ENCODE measurements around the gene EYA2. TPM values are rescaled to one million over a fixed set of nuclear protein-coding genes. Genes with fewer than 3 reads are reported as not detected.

EYA2 gene
- total RNA-seq, 2 experiments from 2014 or later = not detected

- Mint-ChIP-seq H3K36me3 (ENCODE audit: low read depth) (no peaks in the 10 kb centered on the region), H3K27ac (no peak overlapping the region), H3K9me3 (no peaks in the 10 kb centered on the region), H3K4me3 (no peak overlapping the region), H3K4me1 (ENCODE audit: low read depth) (peaks cover 12% of the 10 kb centered on the region), H3K27me3 (ENCODE audit: low read depth) (peaks cover 32% of the 10 kb centered on the region)
- intact Hi-C loops (cut with micrococcal nuclease) = no loop called here
- CTCF ChIA-PET = no interaction called here
- DNase-seq = no peak
Measured at GRCh38 chr20:46995561-46996142, 101.0 kb downstream of the EYA2 start.

- CTCF ChIA-PET = interaction anchor here (0.7 kb wide), 1 partner anchor 345 kb away, joined by 6 read pairs; no protein-coding TSS in a partner anchor
- Mint-ChIP-seq H3K4me3 (no peak overlapping the region), H3K9me3 (no peaks in the 10 kb centered on the region), H3K27ac (no peak overlapping the region), H3K4me1 (ENCODE audit: low read depth) (peaks cover 12% of the 10 kb centered on the region), H3K27me3 (ENCODE audit: low read depth) (peaks cover 24% of the 10 kb centered on the region), H3K36me3 (ENCODE audit: low read depth) (no peaks in the 10 kb centered on the region)
- no peak for DNase-seq
- intact Hi-C loops (cut with micrococcal nuclease) = no loop called here
Measured at GRCh38 chr20:46997187-46997586, 102.5 kb downstream of the EYA2 start.

- CTCF ChIA-PET = no interaction called here
- intact Hi-C loops (cut with micrococcal nuclease) = no loop called here
- Mint-ChIP-seq H3K4me1 (ENCODE audit: low read depth) (peaks cover 9% of the 10 kb centered on the region), H3K27me3 (ENCODE audit: low read depth) (peaks cover 23% of the 10 kb centered on the region), H3K36me3 (ENCODE audit: low read depth) (no peaks in the 10 kb centered on the region), H3K4me3 (no peak overlapping the region), H3K9me3 (no peaks in the 10 kb centered on the region), H3K27ac (no peak overlapping the region)
- no peak for DNase-seq
Measured at GRCh38 chr20:46998477-46999240, 104.0 kb downstream of the EYA2 start.

- peaks cover 3% of the 10 kb centered on the region for H3K9me3 Mint-ChIP-seq
- H3K4me3 Mint-ChIP-seq = no peak overlapping the region
- H3K36me3 Mint-ChIP-seq (ENCODE audit: low read depth) = no peaks in the 10 kb centered on the region
- no peaks in the 10 kb centered on the region for H3K4me1 Mint-ChIP-seq (ENCODE audit: low read depth)
- no peak overlapping the region for H3K27ac Mint-ChIP-seq
- DNase-seq = no peak
- intact Hi-C loops (cut with micrococcal nuclease) = no loop called here
- H3K27me3 Mint-ChIP-seq (ENCODE audit: low read depth) = peaks cover 31% of the 10 kb centered on the region
- CTCF ChIA-PET = no interaction called here
Measured at GRCh38 chr20:46999801-47000465, 105.3 kb downstream of the EYA2 start.

- Mint-ChIP-seq H3K4me3 (no peak overlapping the region), H3K27ac (no peak overlapping the region), H3K27me3 (ENCODE audit: low read depth) (peaks cover 20% of the 10 kb centered on the region), H3K4me1 (ENCODE audit: low read depth) (no peaks in the 10 kb centered on the region), H3K36me3 (ENCODE audit: low read depth) (no peaks in the 10 kb centered on the region), H3K9me3 (peaks cover 3% of the 10 kb centered on the region)
- CTCF ChIA-PET = no interaction called here
- intact Hi-C loops (cut with micrococcal nuclease) = no loop called here
- no peak for DNase-seq
Measured at GRCh38 chr20:47003223-47003622, 108.6 kb downstream of the EYA2 start.

GRCh38 chr20:47004179-47004578 is 109.5 kb downstream of the EYA2 start:
- H3K9me3 Mint-ChIP-seq = peaks cover 3% of the 10 kb centered on the region
- no peaks in the 10 kb centered on the region for H3K36me3 Mint-ChIP-seq (ENCODE audit: low read depth)
- H3K4me3 Mint-ChIP-seq = no peak overlapping the region
- peaks cover 17% of the 10 kb centered on the region for H3K27me3 Mint-ChIP-seq (ENCODE audit: low read depth)
- no peak for DNase-seq
- intact Hi-C loops (cut with micrococcal nuclease) = no loop called here
- no peak overlapping the region for H3K27ac Mint-ChIP-seq
- CTCF ChIA-PET = no interaction called here
- H3K4me1 Mint-ChIP-seq (ENCODE audit: low read depth) = no peaks in the 10 kb centered on the region

GRCh38 chr20:47007826-47008655 is 113.4 kb downstream of the EYA2 start:
- Mint-ChIP-seq H3K4me3 (no peak overlapping the region), H3K36me3 (ENCODE audit: low read depth) (no peaks in the 10 kb centered on the region), H3K27me3 (ENCODE audit: low read depth) (peaks cover 13% of the 10 kb centered on the region), H3K27ac (no peak overlapping the region), H3K9me3 (peaks cover 3% of the 10 kb centered on the region), H3K4me1 (ENCODE audit: low read depth) (no peaks in the 10 kb centered on the region)
- DNase-seq = no peak
- CTCF ChIA-PET = no interaction called here
- intact Hi-C loops (cut with micrococcal nuclease) = no loop called here

GRCh38 chr20:47008842-47009518 is 114.3 kb downstream of the EYA2 start:
- DNase-seq = no peak
- Mint-ChIP-seq H3K4me1 (ENCODE audit: low read depth) (no peaks in the 10 kb centered on the region), H3K27ac (no peak overlapping the region), H3K27me3 (ENCODE audit: low read depth) (peaks cover 12% of the 10 kb centered on the region), H3K36me3 (ENCODE audit: low read depth) (no peaks in the 10 kb centered on the region), H3K4me3 (no peak overlapping the region), H3K9me3 (peaks cover 3% of the 10 kb centered on the region)
- intact Hi-C loops (cut with micrococcal nuclease) = no loop called here
- CTCF ChIA-PET = no interaction called here

GRCh38 chr20:47009784-47010183 is 115.1 kb downstream of the EYA2 start:
- no peaks in the 10 kb centered on the region for H3K9me3 Mint-ChIP-seq
- H3K36me3 Mint-ChIP-seq (ENCODE audit: low read depth) = no peaks in the 10 kb centered on the region
- CTCF ChIA-PET = no interaction called here
- peaks cover 5% of the 10 kb centered on the region for H3K27me3 Mint-ChIP-seq (ENCODE audit: low read depth)
- intact Hi-C loops (cut with micrococcal nuclease) = no loop called here
- no peak overlapping the region for H3K4me3 Mint-ChIP-seq
- H3K27ac Mint-ChIP-seq = no peak overlapping the region
- no peak for DNase-seq
- H3K4me1 Mint-ChIP-seq (ENCODE audit: low read depth) = no peaks in the 10 kb centered on the region

- intact Hi-C loops (cut with micrococcal nuclease) = no loop called here
- Mint-ChIP-seq H3K27ac (no peak overlapping the region), H3K9me3 (no peaks in the 10 kb centered on the region), H3K36me3 (ENCODE audit: low read depth) (no peaks in the 10 kb centered on the region), H3K27me3 (ENCODE audit: low read depth) (peaks cover 5% of the 10 kb centered on the region), H3K4me3 (no peak overlapping the region), H3K4me1 (ENCODE audit: low read depth) (no peaks in the 10 kb centered on the region)
- DNase-seq = no peak
- CTCF ChIA-PET = no interaction called here
Measured at GRCh38 chr20:47011984-47012383, 117.3 kb downstream of the EYA2 start.

GRCh38 chr20:47013606-47014005 is 119.0 kb downstream of the EYA2 start:
- no peaks in the 10 kb centered on the region for H3K4me1 Mint-ChIP-seq (ENCODE audit: low read depth)
- no peak overlapping the region for H3K27ac Mint-ChIP-seq
- no peaks in the 10 kb centered on the region for H3K36me3 Mint-ChIP-seq (ENCODE audit: low read depth)
- H3K9me3 Mint-ChIP-seq = no peaks in the 10 kb centered on the region
- DNase-seq = no peak
- H3K4me3 Mint-ChIP-seq = no peak overlapping the region
- CTCF ChIA-PET = no interaction called here
- peaks cover 5% of the 10 kb centered on the region for H3K27me3 Mint-ChIP-seq (ENCODE audit: low read depth)
- intact Hi-C loops (cut with micrococcal nuclease) = no loop called here

Measured in activated naive CD4-positive, alpha-beta T cell treated with anti-CD3 and anti-CD28 coated beads for 36 hours (primary cell).